HepG2 (cell line): ENCODE results near the gene PTCD1. TPM values are rescaled to one million over a fixed set of nuclear protein-coding genes. Genes with fewer than 3 reads are reported as not detected.

ENCODE experiments used
- ATF7-NPFF ChIP-seq: sonication (generic); formaldehyde crosslinking; IDR thresholded peaks from 2 replicates; pipeline ENCODE4 v1.8.1; 2023; ENCODE audit warnings: mild to moderate bottlenecking, low read depth, missing genetic modification reagents, moderate library complexity
- EED ChIP-seq: sonication (generic); formaldehyde crosslinking; IDR thresholded peaks from 2 replicates; pipeline ENCODE4 v1.5.0; 2020; ENCODE audit warnings: mild to moderate bottlenecking, missing genetic modification reagents
- GLI4 ChIP-seq: sonication (generic); formaldehyde crosslinking; IDR thresholded peaks from 2 replicates; pipeline ENCODE4 v1.5.1; 2020; ENCODE audit warnings: missing genetic modification reagents, mild to moderate bottlenecking, moderate library complexity, borderline replicate concordance
- GTF2F1 ChIP-seq: fragments of 150-350 bp; IDR thresholded peaks from 2 replicates; pipeline ENCODE4 v1.6.1; 2014; ENCODE audit warnings: low read length
- HMG20B ChIP-seq: conservative IDR thresholded peaks from 2 replicates; pipeline ENCODE4 v1.6.1; 2016; ENCODE audit warnings: missing genetic modification reagents, missing compliant biosample characterization
- HNRNPUL1 ChIP-seq: fragments of 200-400 bp; formaldehyde crosslinking; IDR thresholded peaks from 2 replicates; pipeline ENCODE4 v1.6.1; 2017; ENCODE audit warnings: low read depth, mild to moderate bottlenecking, low read length, moderate library complexity
- MEIS1 ChIP-seq: sonication (generic); formaldehyde crosslinking; IDR thresholded peaks from 2 replicates; pipeline ENCODE4 v1.9.0; 2021; ENCODE audit warnings: mild to moderate bottlenecking, missing genetic modification reagents, moderate library complexity, borderline replicate concordance
- PATZ1 ChIP-seq: sonication (generic); formaldehyde crosslinking; IDR thresholded peaks from 2 replicates; pipeline ENCODE4 v1.4.0; 2020; ENCODE audit warnings: missing genetic modification reagents
- SALL2 ChIP-seq: sonication (generic); formaldehyde crosslinking; IDR thresholded peaks from 2 replicates; pipeline ENCODE4 v1.8.1; 2023; ENCODE audit warnings: mild to moderate bottlenecking, missing genetic modification reagents, inconsistent platforms
- SCMH1 ChIP-seq: sonication (generic); formaldehyde crosslinking; IDR thresholded peaks from 2 replicates; pipeline ENCODE4 v1.9.0; 2021; ENCODE audit warnings: missing genetic modification reagents, mild to moderate bottlenecking, borderline replicate concordance
- SMAD1 ChIP-seq: sonication (generic); formaldehyde crosslinking; IDR thresholded peaks from 2 replicates; pipeline ENCODE4 v1.4.0; 2020; ENCODE audit warnings: missing genetic modification reagents, low read depth, mild to moderate bottlenecking, borderline replicate concordance
- TRAFD1 ChIP-seq: sonication (generic); formaldehyde crosslinking; IDR thresholded peaks from 2 replicates; pipeline ENCODE4 v1.5.1; 2020; ENCODE audit warnings: missing genetic modification reagents, mild to moderate bottlenecking, borderline replicate concordance
- TSC22D2 ChIP-seq: sonication (generic); formaldehyde crosslinking; IDR thresholded peaks from 2 replicates; pipeline ENCODE4 v1.5.1; 2020; ENCODE audit warnings: missing genetic modification reagents, mild to moderate bottlenecking, borderline replicate concordance
- XRCC5 ChIP-seq: fragments of 200-400 bp; formaldehyde crosslinking; optimal IDR thresholded peaks from 2 replicates; pipeline ENCODE3; 2017; ENCODE audit warnings: mild to moderate bottlenecking, low read length
- ZBTB21 ChIP-seq: sonication (generic); formaldehyde crosslinking; IDR thresholded peaks from 2 replicates; pipeline ENCODE4 v1.4.0; 2020; ENCODE audit warnings: missing genetic modification reagents
- ZBTB4 ChIP-seq: sonication (generic); formaldehyde crosslinking; IDR thresholded peaks from 2 replicates; pipeline ENCODE4 v1.4.0; 2020; ENCODE audit warnings: missing genetic modification reagents, mild to moderate bottlenecking, borderline replicate concordance
- ZC3H13 ChIP-seq: sonication (generic); formaldehyde crosslinking; IDR thresholded peaks from 2 replicates; pipeline ENCODE4 v1.8.1; 2023; ENCODE audit warnings: mild to moderate bottlenecking, missing genetic modification reagents, moderate library complexity
- ZFP1 ChIP-seq: IDR thresholded peaks from 2 replicates; pipeline ENCODE4 v1.6.1; 2016
- ZFYVE20 ChIP-seq: sonication (generic); formaldehyde crosslinking; IDR thresholded peaks from 2 replicates; pipeline ENCODE4 v1.8.0; 2023; ENCODE audit warnings: low read depth, mild to moderate bottlenecking, moderate library complexity, missing genetic modification reagents, borderline replicate concordance
- ZNF101 ChIP-seq: sonication (generic); formaldehyde crosslinking; IDR thresholded peaks from 2 replicates; pipeline ENCODE4 v1.4.0; 2020; ENCODE audit warnings: mild to moderate bottlenecking, low read depth, missing genetic modification reagents, borderline replicate concordance
- ZNF354B ChIP-seq: sonication (generic); formaldehyde crosslinking; IDR thresholded peaks from 2 replicates; pipeline ENCODE4 v1.8.0; 2022; ENCODE audit warnings: mild to moderate bottlenecking, missing genetic modification reagents
- ZNF383 ChIP-seq: sonication (generic); formaldehyde crosslinking; IDR thresholded peaks from 2 replicates; pipeline ENCODE4 v1.4.0; 2020; ENCODE audit warnings: missing genetic modification reagents, mild to moderate bottlenecking, borderline replicate concordance
- ZNF816 ChIP-seq: sonication (generic); formaldehyde crosslinking; IDR thresholded peaks from 2 replicates; pipeline ENCODE4 v1.8.0; 2022; ENCODE audit warnings: missing genetic modification reagents, mild to moderate bottlenecking, borderline replicate concordance
- polyA plus RNA-seq, 8 experiments: library from polyadenylated mRNA; depleted of rRNA in 3 of 8; stranded (reverse) in 7 of 8; unstranded in 1 of 8; fragments of >200 nt; fragmentation: Illumina TruSeq in 4 of 8; extraction: Trizol in 4 of 8; gene quantifications; 2 replicates each; pipeline versions ENCODE4 v1.2.1 to v1.2.3, GENCODE V29; 2011 to 2016; ENCODE audit warnings: low read depth in 4 of 8, missing spikeins in 1 of 8, mixed read lengths in 1 of 8; ENCODE audit not compliant: insufficient read depth in 1 of 8
- total RNA-seq, 5 experiments: library from RNA; depleted of rRNA; stranded (reverse); fragments of >200 nt; fragmentation: Illumina TruSeq; extraction: Trizol; gene quantifications; 2 replicates each; pipeline ENCODE4 v1.2.3, GENCODE V29; 2016; ENCODE audit warnings: low read depth in 1 of 5

The PTCD1 gene
- total and polyA plus RNA-seq, 2 of the 13 experiments (the other 11 are each of a cell fraction or from before 2014, with no cell fraction given), result 3.0 to 8.4 TPM

GRCh38 chr7:99380823-99381663 is 57.6 kb downstream of the PTCD1 start (continued):
- TF ChIP-seq ATF7-NPFF (no peak), GTF2F1 (no peak), ZNF354B (CRISPR knock-in tag) (no peak), ZNF816 (no peak), TRAFD1 (CRISPR knock-in tag) (no peak), ZBTB21 (CRISPR knock-in tag) (no peak), TSC22D2 (CRISPR knock-in tag) (no peak), GLI4 (CRISPR knock-in tag) (no peak), ZBTB4 (0 out of 2 replicates have a peak, but pooled peaks have one; percentile 26), XRCC5 (no peak), EED (CRISPR knock-in tag) (no peak), HNRNPUL1 (no peak), PATZ1 (CRISPR knock-in tag) (peak; percentile 41; the same call in 1 of the 2 replicates), ZNF101 (CRISPR knock-in tag) (no peak), SMAD1 (no peak), MEIS1 (CRISPR knock-in tag) (no peak), SCMH1 (CRISPR knock-in tag) (no peak), SALL2 (CRISPR knock-in tag) (no peak), ZNF383 (CRISPR knock-in tag) (no peak), ZC3H13 (no peak), ZFP1 (CRISPR knock-in tag) (no peak), ZFYVE20 (CRISPR knock-in tag) (no peak), HMG20B (CRISPR knock-in tag) (no peak)
